ENCODE measurements around the gene DNAJC28. TPM values are rescaled to one million over a fixed set of nuclear protein-coding genes. Genes with fewer than 3 reads are reported as not detected.
A peak's percentile ranks its signal among the peaks of the same experiment; 100 is the strongest.

Gene DNAJC28
- total RNA-seq, 3 donors from 2014 or later (not counting 1 experiment from before 2014, with no cell fraction given): 0.41 to 0.63 TPM; not detected in 1

GRCh38 chr21:33496345-33496744 is 4.8 kb upstream of the DNAJC28 start:
- no peaks in the 10 kb centered on the region for H3K36me3 ChIP-seq (ENCODE audit: control insufficient read depth, insufficient read depth, low read length)
- H3K4me1 ChIP-seq (ENCODE audit: control insufficient read depth, insufficient read depth, low read length): peaks cover 4% of the 10 kb centered on the region
- peaks cover 7 to 11% of the 10 kb centered on the region in 2 donors for H3K27me3 Mint-ChIP-seq (ENCODE audit: low read depth in 2 of 2)
- WGBS (ENCODE audit: insufficient coverage): 79% methylated on average over 7 of the region's 7 CpGs
- no peaks in the 10 kb centered on the region for H3K9me3 Mint-ChIP-seq
- ATAC-seq (no peak), DNase-seq (no peak)
- no peak overlapping the region for H3K27ac ChIP-seq (ENCODE audit: low read length)
- no peaks in the 10 kb centered on the region for H3K36me3 Mint-ChIP-seq
- H3K4me3 ChIP-seq (ENCODE audit: low read length): no peak overlapping the region
- H3K9me3 ChIP-seq (ENCODE audit: control insufficient read depth, insufficient read depth, low read length): no peaks in the 10 kb centered on the region
- no peak overlapping the region for H3K27ac Mint-ChIP-seq
- TF ChIP-seq CTCF (IDR thresholded peaks at IDR 0.05): no peak
- no peaks in the 10 kb centered on the region for H3K27me3 ChIP-seq (ENCODE audit: control insufficient read depth, insufficient read depth, low read length)
- intact Hi-C loops (cut with micrococcal nuclease): no loop called here
- H3K4me3 Mint-ChIP-seq: no peak overlapping the region
- peaks cover 8% of the 10 kb centered on the region in 2 donors for H3K4me1 Mint-ChIP-seq

- H3K27me3 Mint-ChIP-seq (ENCODE audit: low read depth in 2 of 2): peaks cover 7 to 11% of the 10 kb centered on the region in 2 donors
- no peak overlapping the region for H3K4me3 Mint-ChIP-seq
- no peaks in the 10 kb centered on the region for H3K9me3 ChIP-seq (ENCODE audit: control insufficient read depth, insufficient read depth, low read length)
- no peak for TF ChIP-seq CTCF (IDR thresholded peaks at IDR 0.05)
- no peak overlapping the region for H3K27ac Mint-ChIP-seq
- ATAC-seq: no peak
- H3K4me1 ChIP-seq (ENCODE audit: control insufficient read depth, insufficient read depth, low read length): peaks cover 8% of the 10 kb centered on the region
- no peaks in the 10 kb centered on the region for H3K27me3 ChIP-seq (ENCODE audit: control insufficient read depth, insufficient read depth, low read length)
- intact Hi-C loops (cut with micrococcal nuclease): no loop called here
- DNase-seq: no peak
- peaks cover 12 to 13% of the 10 kb centered on the region in 2 donors for H3K4me1 Mint-ChIP-seq
- H3K27ac ChIP-seq (ENCODE audit: low read length): no peak overlapping the region
- no peak overlapping the region for H3K4me3 ChIP-seq (ENCODE audit: low read length)
- H3K9me3 Mint-ChIP-seq: no peaks in the 10 kb centered on the region
- H3K36me3 Mint-ChIP-seq: no peaks in the 10 kb centered on the region
- no peaks in the 10 kb centered on the region for H3K36me3 ChIP-seq (ENCODE audit: control insufficient read depth, insufficient read depth, low read length)
- 74% methylated on average over 4 of the region's 4 CpGs for WGBS (ENCODE audit: insufficient coverage)
These were observed 4.2 kb upstream of the DNAJC28 start for GRCh38 chr21:33495743-33496142.

- Mint-ChIP-seq H3K27ac (no peak overlapping the region), H3K27me3 (ENCODE audit: low read depth in 2 of 2) (peaks cover 7 to 11% of the 10 kb centered on the region in 2 donors), H3K4me3 (no peak overlapping the region), H3K4me1 (peaks cover 14% of the 10 kb centered on the region in 2 donors), H3K36me3 (no peaks in the 10 kb centered on the region), H3K9me3 (no peaks in the 10 kb centered on the region)
- Histone ChIP-seq H3K36me3 (ENCODE audit: control insufficient read depth, insufficient read depth, low read length) (no peaks in the 10 kb centered on the region), H3K9me3 (ENCODE audit: control insufficient read depth, insufficient read depth, low read length) (no peaks in the 10 kb centered on the region), H3K4me1 (ENCODE audit: control insufficient read depth, insufficient read depth, low read length) (peaks cover 8% of the 10 kb centered on the region), H3K4me3 (ENCODE audit: low read length) (no peak overlapping the region), H3K27ac (ENCODE audit: low read length) (no peak overlapping the region), H3K27me3 (ENCODE audit: control insufficient read depth, insufficient read depth, low read length) (no peaks in the 10 kb centered on the region)
- WGBS (ENCODE audit: insufficient coverage): 97% methylated on average over 3 of the region's 3 CpGs
- DNase-seq (no peak), ATAC-seq (no peak)
- intact Hi-C loops (cut with micrococcal nuclease): no loop called here
- TF ChIP-seq CTCF (IDR thresholded peaks at IDR 0.05): no peak
These were observed 2.2 kb upstream of the DNAJC28 start for GRCh38 chr21:33493756-33494155.

GRCh38 chr21:33492571-33492970 is 1.1 kb upstream of the DNAJC28 start:
- Mint-ChIP-seq H3K4me3 (peak overlapping the region; percentile 50), H3K27ac (no peak overlapping the region), H3K9me3 (no peaks in the 10 kb centered on the region), H3K4me1 (peaks cover 14% of the 10 kb centered on the region in 2 donors), H3K27me3 (ENCODE audit: low read depth in 2 of 2) (peaks cover 7 to 11% of the 10 kb centered on the region in 2 donors), H3K36me3 (no peaks in the 10 kb centered on the region)
- DNase-seq (no peak), ATAC-seq (no peak)
- intact Hi-C loops (cut with micrococcal nuclease): no loop called here
- no peak for TF ChIP-seq CTCF (IDR thresholded peaks at IDR 0.05)
- Histone ChIP-seq H3K4me1 (ENCODE audit: control insufficient read depth, insufficient read depth, low read length) (peaks cover 8% of the 10 kb centered on the region), H3K27me3 (ENCODE audit: control insufficient read depth, insufficient read depth, low read length) (no peaks in the 10 kb centered on the region), H3K9me3 (ENCODE audit: control insufficient read depth, insufficient read depth, low read length) (no peaks in the 10 kb centered on the region), H3K27ac (ENCODE audit: low read length) (no peak overlapping the region), H3K36me3 (ENCODE audit: control insufficient read depth, insufficient read depth, low read length) (no peaks in the 10 kb centered on the region), H3K4me3 (ENCODE audit: low read length) (no peak overlapping the region)
- WGBS (ENCODE audit: insufficient coverage): 100% methylated on average over 1 of the region's 2 CpGs
